ENCODE measurements around the gene SGTA. TPM values are rescaled to one million over a fixed set of nuclear protein-coding genes. Genes with fewer than 3 reads are reported as not detected.

Gene SGTA
- total and polyA plus RNA-seq, 8 donors: 39.2 to 56.9 (median 46.7) TPM

DNA sequence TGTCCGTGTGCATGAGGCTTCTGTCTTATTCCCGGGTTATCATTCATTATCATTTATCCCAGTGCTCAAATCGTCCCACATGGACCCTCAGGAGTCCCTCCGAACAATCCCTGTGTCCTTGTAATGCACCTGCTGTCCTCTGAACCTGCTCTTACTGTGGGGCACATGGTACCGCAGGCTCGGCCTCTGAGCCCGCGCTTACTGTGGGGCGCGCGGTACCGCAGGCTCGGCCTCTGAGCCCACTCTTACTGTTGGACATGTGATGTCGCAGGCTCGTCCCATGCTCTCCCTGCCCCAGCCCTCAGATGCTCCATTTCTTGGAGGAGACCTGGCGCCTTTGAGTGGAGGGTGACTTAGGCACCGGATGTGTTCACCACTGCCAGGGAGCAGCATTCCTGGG is 19.8 kb upstream of the SGTA start:
- Histone ChIP-seq H3K27ac (no peak overlapping the region), H3K4me3 (no peak overlapping the region), H3K36me3 (peaks cover 0 to 89% of the 10 kb centered on the region in 2 donors), H3K9me3 (no peaks in the 10 kb centered on the region), H3K4me1 (no peaks in the 10 kb centered on the region), H3K27me3 (no peaks in the 10 kb centered on the region)
- ATAC-seq (no peak), DNase-seq (peak in 1 of 4 donors; percentile 41)
- TF ChIP-seq, protein P1, sequence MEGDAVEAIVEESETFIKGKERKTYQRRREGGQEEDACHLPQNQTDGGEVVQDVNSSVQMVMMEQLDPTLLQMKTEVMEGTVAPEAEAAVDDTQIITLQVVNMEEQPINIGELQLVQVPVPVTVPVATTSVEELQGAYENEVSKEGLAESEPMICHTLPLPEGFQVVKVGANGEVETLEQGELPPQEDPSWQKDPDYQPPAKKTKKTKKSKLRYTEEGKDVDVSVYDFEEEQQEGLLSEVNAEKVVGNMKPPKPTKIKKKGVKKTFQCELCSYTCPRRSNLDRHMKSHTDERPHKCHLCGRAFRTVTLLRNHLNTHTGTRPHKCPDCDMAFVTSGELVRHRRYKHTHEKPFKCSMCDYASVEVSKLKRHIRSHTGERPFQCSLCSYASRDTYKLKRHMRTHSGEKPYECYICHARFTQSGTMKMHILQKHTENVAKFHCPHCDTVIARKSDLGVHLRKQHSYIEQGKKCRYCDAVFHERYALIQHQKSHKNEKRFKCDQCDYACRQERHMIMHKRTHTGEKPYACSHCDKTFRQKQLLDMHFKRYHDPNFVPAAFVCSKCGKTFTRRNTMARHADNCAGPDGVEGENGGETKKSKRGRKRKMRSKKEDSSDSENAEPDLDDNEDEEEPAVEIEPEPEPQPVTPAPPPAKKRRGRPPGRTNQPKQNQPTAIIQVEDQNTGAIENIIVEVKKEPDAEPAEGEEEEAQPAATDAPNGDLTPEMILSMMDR (IDR thresholded peaks at IDR 0.05): no peak
- intact Hi-C loops (cut with DNase I): no loop called here

DNA sequence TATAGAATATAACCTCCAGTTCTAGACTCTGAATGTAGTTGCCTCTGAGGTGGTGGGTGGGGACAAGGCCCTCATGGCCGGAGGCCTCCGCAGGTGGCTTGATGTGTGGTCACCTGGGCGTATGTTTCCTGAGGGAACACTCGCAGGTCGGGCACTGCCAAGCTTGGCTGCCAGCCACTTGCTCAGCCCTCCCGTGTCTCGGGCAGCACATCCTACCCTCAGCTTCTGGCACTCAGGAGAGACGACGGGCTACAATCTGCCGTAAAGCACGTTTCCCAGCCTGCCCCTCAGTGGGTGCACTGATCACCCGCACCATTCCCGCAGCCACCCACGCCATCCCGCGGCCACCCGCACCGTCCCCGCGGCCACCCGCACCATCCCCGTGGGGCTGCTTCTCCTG is 17.4 kb upstream of the SGTA start:
- no peaks in the 10 kb centered on the region for H3K27me3 ChIP-seq
- no peak overlapping the region for H3K27ac ChIP-seq
- ATAC-seq: no peak
- intact Hi-C loops (cut with DNase I): no loop called here
- no peaks in the 10 kb centered on the region for H3K9me3 ChIP-seq
- H3K4me3 ChIP-seq: no peak overlapping the region
- no peaks in the 10 kb centered on the region for H3K4me1 ChIP-seq
- peaks cover 0 to 88% of the 10 kb centered on the region in 2 donors for H3K36me3 ChIP-seq
- DNase-seq: peak in 1 of 4 donors; percentile 51
- TF ChIP-seq, protein P1 (IDR thresholded peaks at IDR 0.05): no peak

DNA sequence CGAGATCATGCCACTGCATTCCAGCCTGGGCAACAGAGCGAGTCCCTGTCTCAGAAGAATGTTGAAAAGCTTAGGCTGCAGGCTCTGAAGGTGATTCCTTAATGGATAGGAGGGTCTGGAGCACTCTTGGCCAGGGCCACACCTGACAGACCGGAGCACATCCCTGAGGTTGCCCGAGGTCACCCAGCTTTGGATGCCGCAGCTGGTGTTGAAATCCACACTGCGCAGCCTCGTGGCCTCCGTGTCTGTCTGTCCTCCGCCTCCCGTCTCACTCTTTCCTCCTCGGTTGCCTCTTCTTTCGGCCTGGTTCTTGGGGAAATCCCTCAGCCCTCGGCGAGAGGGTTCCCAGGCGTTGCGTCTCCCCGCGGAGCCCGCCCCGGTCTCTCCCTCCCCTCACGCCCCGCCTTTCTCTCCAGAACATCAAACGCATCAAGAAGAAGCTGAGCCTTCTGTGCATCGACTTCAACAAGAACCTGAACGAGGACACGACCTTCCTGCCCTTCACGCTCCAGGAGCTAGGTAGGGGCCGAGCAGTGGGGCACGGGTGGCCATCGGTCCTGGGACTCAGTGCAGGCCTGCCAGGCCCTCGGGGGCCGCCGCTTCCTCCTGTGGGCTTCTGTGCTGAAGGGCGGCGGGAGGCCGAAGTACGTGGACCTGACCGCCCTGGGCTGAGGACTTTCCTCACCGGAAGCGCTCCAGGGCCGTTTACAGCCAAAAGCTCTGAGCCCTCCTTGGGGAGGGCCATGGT is 16.4 kb upstream of the SGTA start:
- Histone ChIP-seq H3K9me3 (no peaks in the 10 kb centered on the region), H3K4me3 (no peak overlapping the region), H3K36me3 (peaks cover 0 to 88% of the 10 kb centered on the region in 2 donors), H3K27me3 (no peaks in the 10 kb centered on the region), H3K27ac (no peak overlapping the region), H3K4me1 (no peaks in the 10 kb centered on the region)
- TF ChIP-seq, protein P1 (IDR thresholded peaks at IDR 0.05): no peak
- ATAC-seq (no peak), DNase-seq (peak in 1 of 4 donors; percentile 68)
- intact Hi-C loops (cut with DNase I): no loop called here

DNA sequence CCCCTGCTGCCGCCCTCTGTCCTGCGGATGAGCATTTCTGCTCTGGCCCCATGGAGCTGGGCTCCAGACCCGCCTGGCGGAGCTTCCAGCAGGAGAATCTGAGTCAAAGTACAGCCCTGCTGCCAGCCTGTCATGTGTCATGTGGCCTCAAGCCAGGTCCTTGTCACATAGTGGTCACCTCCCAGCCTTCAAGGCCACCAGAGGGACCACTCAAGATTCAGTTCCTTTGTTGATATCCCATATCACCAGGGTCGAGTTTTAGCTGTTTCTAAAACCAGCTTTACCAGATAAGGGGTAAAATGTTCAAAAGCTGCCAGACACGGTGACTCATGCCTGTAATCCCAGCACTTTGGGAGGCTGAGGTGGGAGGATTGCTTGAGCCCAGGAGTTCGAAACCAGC is 15.7 kb upstream of the SGTA start:
- intact Hi-C loops (cut with DNase I): no loop called here
- H3K36me3 ChIP-seq: peaks cover 0 to 89% of the 10 kb centered on the region in 2 donors
- no peak for ATAC-seq
- TF ChIP-seq, protein P1 (IDR thresholded peaks at IDR 0.05): no peak
- H3K9me3 ChIP-seq: no peaks in the 10 kb centered on the region
- peak in 1 of 4 donors; percentile 51 for DNase-seq
- no peaks in the 10 kb centered on the region for H3K4me1 ChIP-seq
- no peaks in the 10 kb centered on the region for H3K27me3 ChIP-seq
- H3K4me3 ChIP-seq: no peak overlapping the region
- H3K27ac ChIP-seq: no peak overlapping the region

DNA sequence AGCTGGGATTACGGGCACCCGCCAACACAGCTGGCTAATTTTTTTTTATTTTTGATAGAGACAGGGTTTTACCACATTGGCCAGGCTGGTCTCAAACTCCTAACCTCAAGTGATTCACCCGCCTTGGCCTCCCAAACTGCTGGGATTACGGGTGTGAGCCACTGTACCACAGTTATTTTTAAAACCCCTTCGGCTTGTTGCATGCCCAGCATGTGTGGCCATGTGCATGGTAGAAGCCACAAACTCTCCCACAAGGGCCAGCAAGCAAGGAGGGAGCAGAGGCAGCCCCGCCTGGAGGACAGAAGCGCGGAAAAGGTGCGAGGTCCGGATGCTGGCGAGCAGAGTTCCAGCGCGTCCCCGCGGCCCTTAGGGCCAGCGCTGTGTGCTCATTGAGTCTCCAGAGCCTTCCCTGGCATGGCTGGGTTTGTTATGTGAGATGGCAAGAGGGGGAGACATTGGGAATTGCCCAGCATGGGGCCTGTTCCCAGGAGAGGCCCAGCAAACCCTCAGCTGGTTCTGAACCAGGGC is 15.1 kb upstream of the SGTA start:
- no peaks in the 10 kb centered on the region for H3K27me3 ChIP-seq
- no peaks in the 10 kb centered on the region for H3K4me1 ChIP-seq
- intact Hi-C loops (cut with DNase I): no loop called here
- H3K36me3 ChIP-seq: peaks cover 0 to 88% of the 10 kb centered on the region in 2 donors
- ATAC-seq (no peak), DNase-seq (peak in 1 of 4 donors; percentile 51)
- no peaks in the 10 kb centered on the region for H3K9me3 ChIP-seq
- H3K4me3 ChIP-seq: no peak overlapping the region
- no peak overlapping the region for H3K27ac ChIP-seq
- TF ChIP-seq, protein P1 (IDR thresholded peaks at IDR 0.05): no peak
